ENCODE results near the gene GATD1. TPM values are rescaled to one million over a fixed set of nuclear protein-coding genes. Genes with fewer than 3 reads are reported as not detected.
A peak's percentile ranks its signal among the peaks of the same experiment; 100 is the strongest.

GATD1 gene
- total RNA-seq, 1 experiment from 2014 or later, result 81.3 TPM

- H3K9me3 ChIP-seq (ENCODE audit: low read depth, low read length, poor library complexity, severe bottlenecking), result no peaks in the 10 kb centered on the region
- no peaks in the 10 kb centered on the region for H3K36me3 ChIP-seq (ENCODE audit: insufficient read depth, low read length, poor library complexity, severe bottlenecking)
- POLR2A ChIA-PET (ENCODE audit: low non-redundant PET), result no interaction called here
- TF ChIP-seq CTCF (conservative IDR thresholded peaks at IDR 0.05; ENCODE audit: low read depth, low read length), result no peak
- TF ChIP-seq EZH2 (IDR thresholded peaks at IDR 0.05; ENCODE audit: borderline replicate concordance, low read depth, low read length, poor library complexity, severe bottlenecking), result no peak
- CTCF ChIA-PET, result interaction anchor here (0.7 kb wide), 1 partner anchor 34 kb away, joined by 3 read pairs; no protein-coding TSS in a partner anchor
- no TSS peak for BruUV-seq (replicated peaks)
- DNase-seq (ENCODE audit: low spot score), result peak; percentile 66
- intact Hi-C loops (cut with micrococcal nuclease; ENCODE audit: unreplicated experiment), result no loop called here
- H3K4me3 ChIP-seq (ENCODE audit: low read depth, low read length, poor library complexity, severe bottlenecking), result peak overlapping the region; percentile 95
- no peaks in the 10 kb centered on the region for H3K27me3 ChIP-seq (replicated peaks; ENCODE audit: insufficient read depth, low read depth, low read length, poor library complexity)
- no peaks in the 10 kb centered on the region for H3K4me1 ChIP-seq (ENCODE audit: insufficient read depth, low read length, poor library complexity, severe bottlenecking)
- peak overlapping the region; percentile 90 for H3K27ac ChIP-seq (ENCODE audit: low read depth, low read length, poor library complexity, severe bottlenecking)
These were observed 30.8 kb downstream of the GATD1 start for GRCh38 chr11:746289-747157.

GRCh38 chr11:745428-745827 lies 31.9 kb downstream of the GATD1 start:
- no peak for TF ChIP-seq CTCF (conservative IDR thresholded peaks at IDR 0.05; ENCODE audit: low read depth, low read length)
- TF ChIP-seq EZH2 (IDR thresholded peaks at IDR 0.05; ENCODE audit: borderline replicate concordance, low read depth, low read length, poor library complexity, severe bottlenecking), result no peak
- Histone ChIP-seq H3K36me3 (ENCODE audit: insufficient read depth, low read length, poor library complexity, severe bottlenecking) (no peaks in the 10 kb centered on the region), H3K9me3 (ENCODE audit: low read depth, low read length, poor library complexity, severe bottlenecking) (no peaks in the 10 kb centered on the region), H3K27me3 (replicated peaks; ENCODE audit: insufficient read depth, low read depth, low read length, poor library complexity) (no peaks in the 10 kb centered on the region), H3K4me1 (ENCODE audit: insufficient read depth, low read length, poor library complexity, severe bottlenecking) (no peaks in the 10 kb centered on the region), H3K27ac (ENCODE audit: low read depth, low read length, poor library complexity, severe bottlenecking) (no peak overlapping the region), H3K4me3 (ENCODE audit: low read depth, low read length, poor library complexity, severe bottlenecking) (no peak overlapping the region)
- ChIA-PET CTCF (no interaction called here), POLR2A (ENCODE audit: low non-redundant PET) (no interaction called here)
- intact Hi-C loops (cut with micrococcal nuclease; ENCODE audit: unreplicated experiment), result no loop called here
- DNase-seq (ENCODE audit: low spot score), result no peak
- no TSS peak for BruUV-seq (replicated peaks)

- DNase-seq (ENCODE audit: low spot score), result no peak
- H3K4me3 ChIP-seq (ENCODE audit: low read depth, low read length, poor library complexity, severe bottlenecking), result no peak overlapping the region
- intact Hi-C loops (cut with micrococcal nuclease; ENCODE audit: unreplicated experiment), result no loop called here
- no peak overlapping the region for H3K27ac ChIP-seq (ENCODE audit: low read depth, low read length, poor library complexity, severe bottlenecking)
- ChIA-PET CTCF (no interaction called here), POLR2A (ENCODE audit: low non-redundant PET) (no interaction called here)
- BruUV-seq (replicated peaks), result no TSS peak
- H3K36me3 ChIP-seq (ENCODE audit: insufficient read depth, low read length, poor library complexity, severe bottlenecking), result no peaks in the 10 kb centered on the region
- no peaks in the 10 kb centered on the region for H3K27me3 ChIP-seq (replicated peaks; ENCODE audit: insufficient read depth, low read depth, low read length, poor library complexity)
- no peaks in the 10 kb centered on the region for H3K9me3 ChIP-seq (ENCODE audit: low read depth, low read length, poor library complexity, severe bottlenecking)
- TF ChIP-seq CTCF (conservative IDR thresholded peaks at IDR 0.05; ENCODE audit: low read depth, low read length) (no peak), EZH2 (IDR thresholded peaks at IDR 0.05; ENCODE audit: borderline replicate concordance, low read depth, low read length, poor library complexity, severe bottlenecking) (no peak)
- no peaks in the 10 kb centered on the region for H3K4me1 ChIP-seq (ENCODE audit: insufficient read depth, low read length, poor library complexity, severe bottlenecking)
These were observed 34.6 kb downstream of the GATD1 start for GRCh38 chr11:742571-743201.
